ENCODE results near the gene MEG3. TPM values are rescaled to one million over a fixed set of nuclear protein-coding genes. Genes with fewer than 3 reads are reported as not detected.
A peak's percentile ranks its signal among the peaks of the same experiment; 100 is the strongest.

Gene MEG3
- total RNA-seq, 1 donor from 2014 or later = 0.22 TPM

GRCh38 chr14:100900837-100901390 lies 75.0 kb downstream of the MEG3 start:
- Mint-ChIP-seq H3K27ac (ENCODE audit: unreplicated experiment) (peak overlapping the region; percentile 82), H3K4me1 (ENCODE audit: low read depth, unreplicated experiment) (peaks cover 38% of the 10 kb centered on the region), H3K9me3 (ENCODE audit: unreplicated experiment) (peaks cover 15% of the 10 kb centered on the region), H3K27me3 (ENCODE audit: unreplicated experiment) (peaks cover 16% of the 10 kb centered on the region), H3K4me3 (ENCODE audit: unreplicated experiment) (peak overlapping the region; percentile 72), H3K36me3 (ENCODE audit: unreplicated experiment) (no peaks in the 10 kb centered on the region)
- peak; percentile 80 for DNase-seq
- TF ChIP-seq CTCF (IDR thresholded peaks at IDR 0.05; ENCODE audit: partially characterized antibody, unreplicated experiment) = no peak

DNA sequence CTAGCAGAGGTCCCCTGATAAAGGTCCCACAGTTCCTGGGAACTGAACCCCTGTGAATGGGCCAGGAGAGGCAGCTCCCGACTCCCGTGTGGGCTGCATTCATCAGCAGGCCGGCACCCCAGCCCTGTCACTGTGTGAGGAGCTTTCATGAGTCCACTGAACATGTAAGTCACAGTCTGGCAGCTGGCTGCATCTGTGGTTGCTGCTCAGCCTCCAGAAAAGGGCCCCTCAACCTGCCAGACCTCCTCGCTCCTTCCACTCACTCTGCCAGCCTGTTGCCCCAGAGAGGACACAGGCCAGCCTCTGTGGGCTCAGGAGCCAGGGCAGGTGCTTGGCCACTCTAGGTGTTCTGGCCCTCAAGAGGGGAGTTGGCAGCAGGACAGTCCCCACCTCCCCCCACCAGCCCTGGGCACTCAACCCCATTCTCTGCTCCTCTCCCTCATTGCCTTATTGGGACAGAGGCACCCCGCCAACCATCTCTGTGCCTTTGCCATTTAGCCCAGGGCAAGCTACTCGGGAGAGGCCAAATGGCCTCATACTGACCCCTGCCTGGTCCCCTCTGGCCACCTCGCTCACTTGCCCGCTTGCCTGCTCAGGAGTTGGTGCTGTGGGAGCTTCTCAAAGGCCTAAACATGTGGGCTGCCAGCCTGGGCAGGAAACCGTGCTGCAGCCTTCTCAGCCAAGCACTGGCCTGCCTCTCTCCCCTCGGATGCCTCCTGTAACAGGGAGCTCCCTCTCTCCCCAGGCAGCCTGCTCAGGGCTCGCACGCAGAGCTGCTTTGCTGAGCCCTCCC lies 75.7 kb downstream of the MEG3 start:
- no peak for TF ChIP-seq CTCF (IDR thresholded peaks at IDR 0.05; ENCODE audit: partially characterized antibody, unreplicated experiment)
- Mint-ChIP-seq H3K4me1 (ENCODE audit: low read depth, unreplicated experiment) (peaks cover 38% of the 10 kb centered on the region), H3K27ac (ENCODE audit: unreplicated experiment) (no peak overlapping the region), H3K9me3 (ENCODE audit: unreplicated experiment) (peaks cover 16% of the 10 kb centered on the region), H3K4me3 (ENCODE audit: unreplicated experiment) (no peak overlapping the region), H3K36me3 (ENCODE audit: unreplicated experiment) (no peaks in the 10 kb centered on the region), H3K27me3 (ENCODE audit: unreplicated experiment) (peaks cover 15% of the 10 kb centered on the region)
- peak; percentile 47 for DNase-seq

GRCh38 chr14:100902295-100903133 lies 76.6 kb downstream of the MEG3 start:
- Mint-ChIP-seq H3K27ac (ENCODE audit: unreplicated experiment) (no peak overlapping the region), H3K9me3 (ENCODE audit: unreplicated experiment) (peaks cover 16% of the 10 kb centered on the region), H3K4me1 (ENCODE audit: low read depth, unreplicated experiment) (peaks cover 34% of the 10 kb centered on the region), H3K36me3 (ENCODE audit: unreplicated experiment) (no peaks in the 10 kb centered on the region), H3K4me3 (ENCODE audit: unreplicated experiment) (no peak overlapping the region), H3K27me3 (ENCODE audit: unreplicated experiment) (peaks cover 15% of the 10 kb centered on the region)
- DNase-seq = no peak
- TF ChIP-seq CTCF (IDR thresholded peaks at IDR 0.05; ENCODE audit: partially characterized antibody, unreplicated experiment) = no peak

- H3K27ac Mint-ChIP-seq (ENCODE audit: unreplicated experiment) = no peak overlapping the region
- no peak overlapping the region for H3K4me3 Mint-ChIP-seq (ENCODE audit: unreplicated experiment)
- peaks cover 15% of the 10 kb centered on the region for H3K27me3 Mint-ChIP-seq (ENCODE audit: unreplicated experiment)
- H3K9me3 Mint-ChIP-seq (ENCODE audit: unreplicated experiment) = peaks cover 16% of the 10 kb centered on the region
- no peak for DNase-seq
- peaks cover 34% of the 10 kb centered on the region for H3K4me1 Mint-ChIP-seq (ENCODE audit: low read depth, unreplicated experiment)
- TF ChIP-seq CTCF (IDR thresholded peaks at IDR 0.05; ENCODE audit: partially characterized antibody, unreplicated experiment) = no peak
- H3K36me3 Mint-ChIP-seq (ENCODE audit: unreplicated experiment) = no peaks in the 10 kb centered on the region
Measured at GRCh38 chr14:100903134-100903468, 77.2 kb downstream of the MEG3 start.

Data from glutamatergic neuron (in vitro differentiated cells).